GM21717 (cell line): ENCODE data around the gene FAM114A1.
"Not testable (repeated sequence)": the region's sequence is repeated elsewhere in the genome, so short reads cannot be mapped to it uniquely, and the experiment has no call there.

Experiments
- ATAC-seq: cut with Tn5 transposase; IDR thresholded peaks from one replicate; pipeline ENCODE4 v1.9.1; 2021; ENCODE audit warnings: mild to moderate bottlenecking, moderate library complexity; ENCODE audit not compliant: unreplicated experiment

FAM114A1 gene

DNA sequence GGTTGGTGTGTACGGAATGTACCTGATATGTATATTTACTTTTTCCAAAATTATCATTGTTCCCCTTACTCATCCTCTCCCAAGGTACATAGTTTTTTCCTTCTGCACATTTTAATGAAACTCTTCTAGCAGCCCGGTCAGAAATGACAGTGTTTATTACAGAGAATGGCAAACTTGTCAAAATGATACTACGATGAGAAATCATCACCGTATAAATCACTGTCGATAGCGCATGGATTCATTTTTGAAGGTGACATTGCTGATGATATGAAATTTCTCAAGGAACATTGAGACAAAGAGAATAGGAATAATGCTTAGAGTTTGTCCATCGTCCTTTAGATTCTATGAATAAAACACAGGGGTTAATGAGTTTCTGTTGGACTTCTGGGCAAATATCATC is 30.6 kb downstream of the FAM114A1 start:
- no peak for ATAC-seq

DNA sequence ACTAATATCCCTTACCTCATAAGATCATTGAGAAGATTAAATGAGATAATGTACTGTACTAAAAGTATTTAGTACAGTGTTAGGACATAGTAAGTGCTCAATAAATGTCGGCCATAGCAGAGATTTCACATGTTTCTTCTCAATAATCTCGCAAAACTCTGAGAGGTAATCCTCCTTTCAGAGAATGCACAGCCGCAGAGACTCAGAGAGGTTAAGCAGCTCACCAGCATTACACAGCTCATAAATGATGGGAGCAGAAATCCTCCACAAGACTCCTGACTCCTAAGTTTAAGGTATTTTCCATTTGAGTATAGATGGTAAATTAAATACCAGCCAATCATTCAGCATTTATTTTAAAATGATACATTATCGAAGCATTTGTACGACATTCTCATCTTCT is 34.6 kb downstream of the FAM114A1 start:
- ATAC-seq = no peak

DNA sequence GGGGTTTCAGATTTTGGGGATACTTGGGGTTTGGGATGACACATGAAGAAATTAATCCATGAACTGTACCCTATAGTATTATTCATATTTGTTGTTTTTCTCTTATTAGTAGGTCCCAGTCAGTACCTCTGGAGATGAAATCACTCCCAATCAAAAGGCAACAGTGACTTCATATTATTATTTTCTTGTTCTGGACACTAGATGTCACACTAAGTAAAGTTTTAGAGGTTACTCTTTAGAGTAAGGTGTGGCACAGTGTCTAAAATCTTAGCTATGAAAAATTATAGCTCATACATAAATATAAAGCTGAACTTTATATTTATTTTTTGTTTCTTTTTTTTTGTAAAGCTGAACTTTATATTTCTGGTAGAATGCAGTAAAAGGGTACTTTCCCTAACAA is 35.1 kb downstream of the FAM114A1 start:
- ATAC-seq = no peak

DNA sequence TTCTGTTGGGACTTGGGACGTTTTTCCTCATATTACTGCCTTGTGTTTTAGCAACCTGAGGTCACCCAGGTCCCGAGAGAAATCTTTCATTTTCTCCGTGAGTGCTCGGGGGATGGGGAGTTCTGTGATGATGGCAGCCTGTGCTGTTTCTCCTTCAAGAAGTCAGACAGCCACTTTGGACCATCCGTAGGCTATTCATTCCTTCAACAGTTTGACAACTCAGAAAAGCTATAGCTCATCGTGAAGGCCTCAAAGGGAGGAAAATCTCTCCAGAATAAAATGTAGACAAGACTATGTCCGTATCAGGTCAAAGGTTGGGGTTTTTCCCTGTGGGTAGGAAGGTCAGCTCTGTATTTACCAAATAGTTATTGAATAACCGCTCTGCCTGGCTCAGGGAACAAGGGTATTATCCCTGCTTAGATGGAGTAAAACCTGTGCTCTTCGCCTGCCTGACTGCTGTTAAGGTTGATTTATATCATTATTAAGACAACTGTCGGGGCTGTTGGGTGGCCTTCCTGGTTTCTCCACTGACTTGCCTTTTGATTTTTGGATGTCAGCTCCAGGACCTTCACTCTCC is 36.6 kb downstream of the FAM114A1 start:
- no peak for ATAC-seq

DNA sequence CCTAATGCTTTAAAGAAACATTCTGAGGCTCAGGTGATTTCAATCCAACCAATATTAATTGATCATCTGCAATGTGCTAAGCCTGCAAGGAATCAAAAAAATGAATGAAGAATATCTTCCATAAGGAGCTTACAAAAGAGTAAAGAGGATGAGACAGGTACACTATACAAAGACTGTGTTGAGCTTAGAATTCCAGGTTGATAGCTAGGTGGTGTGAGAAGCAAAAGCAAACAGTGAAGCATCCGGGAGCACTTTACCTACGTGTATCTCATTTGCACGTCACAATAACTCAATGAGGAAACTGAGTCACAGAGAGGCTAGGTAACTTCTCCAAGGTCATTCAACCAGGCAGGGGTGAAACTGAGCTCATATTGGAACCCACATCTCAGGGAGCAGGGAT is 37.1 kb downstream of the FAM114A1 start:
- ATAC-seq = no peak

DNA sequence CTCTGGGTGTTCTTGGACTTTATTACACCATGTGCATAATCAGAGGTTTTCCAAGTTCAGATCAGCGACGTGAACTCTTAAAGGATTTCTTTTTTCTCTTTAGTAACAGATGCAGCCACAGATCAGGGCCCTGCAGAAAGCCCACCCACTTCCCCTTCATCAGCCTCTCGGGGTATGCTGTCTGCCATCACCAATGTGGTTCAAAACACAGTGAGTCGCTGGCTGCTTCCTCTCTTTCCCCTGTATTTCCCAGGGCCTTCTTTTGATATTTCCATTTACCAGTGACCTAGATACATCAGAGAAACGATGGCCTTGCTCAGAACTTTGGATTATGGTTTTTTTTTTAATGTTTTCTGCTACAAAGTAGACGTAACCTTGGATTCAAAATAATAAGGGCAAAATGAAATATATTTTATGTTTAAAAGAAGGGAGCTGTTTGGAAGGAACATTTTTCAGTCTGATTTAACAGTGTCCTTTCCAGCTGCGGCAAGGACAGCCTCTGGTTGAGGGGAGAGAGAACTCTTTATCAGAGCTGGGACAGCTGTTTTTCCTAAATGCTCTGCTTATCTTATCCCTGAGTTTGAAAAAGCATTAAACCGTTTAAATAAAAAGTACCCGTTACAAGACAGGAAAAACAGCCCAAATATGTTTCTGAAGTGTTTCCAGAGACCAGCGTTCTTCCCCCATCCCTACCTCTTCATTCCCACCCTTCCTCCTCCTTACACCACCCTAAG is 38.2 kb downstream of the FAM114A1 start:
- no peak for ATAC-seq

DNA sequence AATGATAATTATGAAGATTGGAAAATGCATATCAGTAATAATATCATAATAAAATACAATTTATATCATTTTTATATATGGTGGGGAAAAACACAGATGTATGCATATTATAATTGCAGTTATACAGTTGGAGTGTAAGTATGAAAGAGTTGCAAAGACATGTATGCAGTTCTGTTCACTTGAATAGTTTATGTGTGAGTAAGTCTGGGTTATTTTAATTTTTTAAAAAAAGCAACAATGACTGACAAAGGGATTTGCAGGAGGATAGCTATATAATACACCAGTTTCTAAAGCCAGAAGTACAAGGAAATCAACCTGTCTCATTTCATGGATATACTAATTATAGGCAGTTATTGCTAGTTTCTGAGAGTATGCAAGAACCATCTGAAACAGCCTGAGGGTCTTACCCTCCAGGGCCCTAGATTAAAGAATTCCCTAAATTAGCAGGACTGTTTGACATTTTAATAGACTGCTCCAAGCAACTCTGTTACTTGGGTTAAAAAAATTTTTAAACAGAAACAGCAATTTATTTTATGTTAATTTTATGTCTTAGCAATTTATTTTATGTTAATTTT is 40.2 kb downstream of the FAM114A1 start:
- no peak for ATAC-seq

DNA sequence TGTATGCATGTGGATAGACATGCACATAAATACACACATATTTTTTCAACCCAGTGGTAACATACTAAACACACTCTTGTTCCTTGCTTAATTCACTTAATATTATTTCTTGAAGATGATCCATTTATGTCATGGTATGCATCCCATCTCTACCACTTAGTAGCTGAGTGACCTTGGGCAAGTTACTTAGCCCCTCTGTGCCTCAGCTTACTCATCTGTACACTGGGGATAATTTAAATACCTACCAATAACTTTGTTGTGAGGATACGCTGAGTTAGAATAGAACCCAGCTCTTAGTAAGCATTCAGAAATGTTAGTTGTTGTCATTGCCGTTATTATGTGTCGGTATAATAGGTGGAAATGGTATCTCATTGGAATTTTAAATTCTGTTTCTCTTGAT is 41.4 kb downstream of the FAM114A1 start:
- no peak for ATAC-seq

DNA sequence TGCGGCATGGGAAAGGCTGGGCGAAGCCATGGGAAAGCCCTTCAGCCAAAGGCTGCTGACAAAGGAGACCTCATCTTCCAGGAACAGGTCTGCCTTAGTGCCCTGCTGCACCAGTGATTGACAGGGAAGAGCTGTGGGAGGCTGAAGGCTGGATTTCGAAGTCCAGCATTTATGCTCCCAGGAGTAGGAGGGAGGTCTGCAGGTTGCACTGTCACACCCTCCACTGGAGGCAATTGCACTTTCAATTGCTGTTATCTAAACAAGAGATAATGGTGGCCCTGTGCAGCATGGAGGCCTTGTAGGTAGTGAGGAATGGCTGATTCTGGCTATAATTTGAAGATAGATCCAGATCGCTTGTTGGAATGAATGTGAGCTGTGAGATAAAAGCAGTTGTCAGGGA is 43.7 kb downstream of the FAM114A1 start:
- ATAC-seq = no peak

DNA sequence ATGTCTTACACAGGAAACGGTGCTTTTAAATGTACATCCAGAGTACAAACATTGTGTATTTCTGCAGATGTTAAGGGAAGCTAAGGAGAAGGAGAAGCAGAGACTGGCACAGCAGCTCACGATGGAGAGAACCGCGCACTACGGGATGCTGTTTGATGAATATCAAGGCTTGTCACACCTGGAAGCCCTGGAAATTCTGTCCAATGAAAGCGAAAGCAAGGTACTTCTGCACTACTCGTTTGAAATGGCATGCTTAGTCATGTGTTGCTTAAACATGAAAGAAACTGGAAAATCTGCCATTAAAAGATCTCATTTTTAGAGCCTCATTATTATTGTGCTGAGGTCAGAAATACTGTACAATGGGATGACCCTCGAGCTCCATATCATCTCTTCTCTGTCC is 47.2 kb downstream of the FAM114A1 start:
- ATAC-seq = no peak

DNA sequence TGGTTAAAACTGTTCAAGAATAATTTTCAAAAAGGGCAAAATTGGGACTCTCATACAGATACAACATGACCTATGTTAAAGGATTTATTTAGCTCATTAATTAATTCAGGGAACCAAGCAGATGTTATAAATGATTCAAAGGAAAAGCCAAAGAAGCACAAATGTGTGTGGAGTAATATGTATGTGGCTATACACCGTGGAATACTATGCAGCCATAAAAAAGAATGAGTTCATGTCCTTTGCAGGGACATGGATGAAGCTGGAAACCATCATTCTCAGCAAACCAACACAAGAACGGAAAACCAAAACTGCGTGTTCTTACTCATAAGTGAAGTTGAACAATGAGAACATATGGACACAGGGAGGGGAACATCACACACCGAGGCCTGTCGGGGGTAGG is 48.7 kb downstream of the FAM114A1 start:
- ATAC-seq = not testable (repeated sequence)

DNA sequence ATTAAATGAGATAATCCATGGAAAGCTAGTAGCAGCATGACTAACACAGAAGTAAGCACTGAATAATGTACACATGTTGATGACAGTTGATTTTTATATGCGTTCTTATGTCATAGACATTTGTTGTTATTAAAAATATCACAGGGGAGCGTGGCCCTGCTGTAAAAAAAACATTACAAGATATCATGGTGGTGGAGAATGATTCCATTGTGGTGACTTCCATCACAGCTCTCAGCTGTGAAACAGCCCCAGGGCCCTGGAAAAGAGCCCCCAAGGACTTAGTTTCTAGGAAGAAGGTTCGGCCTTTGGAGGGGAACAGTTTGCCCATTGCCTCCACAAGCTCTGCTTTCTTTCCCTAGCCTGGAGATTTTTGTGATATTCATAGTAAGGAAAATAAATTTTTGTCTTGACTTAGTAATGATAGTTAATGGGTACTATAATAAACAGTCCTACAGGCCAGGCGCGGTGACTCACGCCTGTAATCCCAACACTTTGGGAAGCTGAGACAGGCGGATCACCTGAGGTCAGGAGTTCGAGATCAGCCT is 49.9 kb downstream of the FAM114A1 start:
- ATAC-seq = no peak

DNA sequence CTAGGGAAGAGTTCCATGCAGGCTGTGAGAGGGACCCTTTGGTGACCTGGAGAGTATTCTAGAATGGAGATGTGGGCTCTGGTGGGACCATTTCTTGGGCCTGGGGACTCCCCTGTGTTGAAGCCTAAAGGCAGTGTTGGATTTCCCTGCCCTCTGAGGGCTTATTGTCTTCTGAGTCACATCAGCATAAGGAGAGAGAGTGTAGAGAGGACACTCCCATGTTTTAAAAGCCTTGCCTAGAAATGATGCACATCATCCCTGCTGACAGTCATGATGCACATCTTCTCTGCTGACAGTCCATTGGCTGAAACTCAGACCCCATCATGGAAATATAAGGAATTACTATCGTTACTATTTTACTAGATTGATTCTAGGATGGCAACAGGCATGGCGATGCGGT is 51.9 kb downstream of the FAM114A1 start:
- no peak for ATAC-seq

DNA sequence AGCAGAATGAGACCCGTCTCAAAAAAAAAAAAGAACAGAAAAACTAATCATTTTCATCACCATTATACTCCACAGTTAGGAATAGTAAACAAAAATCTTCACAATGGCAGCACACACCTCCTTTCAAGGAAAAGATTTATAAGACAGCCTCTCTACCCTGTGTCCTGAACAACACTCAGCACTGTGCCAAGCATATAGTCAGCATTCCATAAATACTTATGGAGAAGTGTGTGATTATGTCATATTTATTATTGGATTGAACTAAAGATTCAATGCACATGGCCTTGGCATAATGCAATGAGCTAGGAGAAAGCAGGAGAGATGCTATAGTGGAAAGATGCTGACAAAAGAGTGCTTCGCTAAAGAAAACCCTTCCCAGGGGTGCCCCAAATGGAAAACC is 52.6 kb downstream of the FAM114A1 start:
- no peak for ATAC-seq

DNA sequence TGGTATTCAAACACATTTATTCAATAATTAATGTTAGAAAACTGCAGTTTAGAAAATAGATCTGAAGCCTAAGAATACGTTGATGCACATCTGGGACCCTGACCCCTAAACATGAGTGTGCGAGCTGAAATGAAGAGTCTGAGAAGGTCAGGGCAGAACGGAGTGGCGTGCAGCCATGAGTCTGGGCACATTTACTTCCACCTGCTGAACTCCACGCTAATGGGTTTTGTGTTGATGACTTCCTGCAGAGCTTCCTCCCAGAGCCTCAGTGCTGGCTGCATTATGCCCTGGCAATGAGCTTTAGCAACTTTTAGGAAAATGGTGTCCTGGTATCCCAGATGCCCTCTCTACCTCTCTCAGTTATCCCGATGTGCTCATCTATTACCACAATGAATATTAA is 53.1 kb downstream of the FAM114A1 start:
- no peak for ATAC-seq

DNA sequence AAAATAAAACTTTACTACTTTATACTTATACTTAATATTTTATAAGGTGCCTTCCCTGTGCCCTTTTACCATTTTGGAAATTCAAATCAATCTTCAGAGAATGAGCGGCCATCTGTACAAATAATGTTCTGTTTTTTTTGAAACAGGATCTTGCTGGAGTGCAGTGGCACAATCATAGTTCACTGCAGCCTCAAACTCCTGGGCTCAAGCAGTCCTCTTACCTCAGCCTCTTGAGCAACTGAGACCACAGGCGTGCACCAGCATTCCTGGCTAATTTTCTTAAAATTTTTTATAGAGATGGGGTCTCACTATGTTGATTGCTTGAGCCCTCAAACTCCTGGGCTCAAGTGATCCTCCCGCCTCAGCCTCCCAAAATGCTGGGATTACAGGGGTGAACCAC is 53.5 kb downstream of the FAM114A1 start:
- no peak for ATAC-seq

DNA sequence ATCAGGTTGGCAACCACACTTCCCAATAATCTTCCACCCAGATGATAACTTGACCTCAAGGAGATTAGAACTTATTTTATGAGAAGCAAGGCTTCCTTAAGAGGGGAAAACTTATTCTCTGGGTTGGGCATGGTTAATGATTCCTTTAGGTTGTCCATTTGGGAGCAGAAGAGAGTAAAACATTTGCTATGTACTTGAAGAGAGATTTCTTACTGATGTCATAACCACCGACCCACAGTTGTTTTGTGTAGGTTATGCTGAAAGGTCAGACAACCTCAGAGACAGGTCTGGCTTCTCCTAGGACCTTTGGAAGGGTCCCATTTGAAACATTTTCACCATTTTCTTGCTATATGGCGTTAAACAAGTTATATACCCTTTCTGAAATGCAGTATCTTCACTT is 56.1 kb downstream of the FAM114A1 start:
- no peak for ATAC-seq

DNA sequence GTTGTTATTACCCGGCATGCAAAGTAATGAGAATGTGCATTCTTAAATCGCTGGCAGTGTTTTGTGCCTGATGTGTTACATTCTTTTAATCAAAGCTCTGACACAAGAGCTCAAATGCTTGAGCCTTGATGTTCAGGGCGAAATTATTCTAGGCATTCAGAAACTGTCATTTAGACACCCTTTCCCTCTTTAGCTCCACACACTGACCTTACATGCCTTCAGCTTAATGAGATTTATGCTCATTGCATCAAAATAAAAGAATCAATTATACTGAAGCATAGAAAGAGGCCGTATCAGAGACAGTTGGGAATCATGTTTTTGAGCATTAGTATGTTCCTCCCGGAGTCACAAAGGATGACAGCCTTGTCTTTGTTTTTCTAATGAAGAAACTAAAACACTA is 56.7 kb downstream of the FAM114A1 start:
- ATAC-seq = no peak

DNA sequence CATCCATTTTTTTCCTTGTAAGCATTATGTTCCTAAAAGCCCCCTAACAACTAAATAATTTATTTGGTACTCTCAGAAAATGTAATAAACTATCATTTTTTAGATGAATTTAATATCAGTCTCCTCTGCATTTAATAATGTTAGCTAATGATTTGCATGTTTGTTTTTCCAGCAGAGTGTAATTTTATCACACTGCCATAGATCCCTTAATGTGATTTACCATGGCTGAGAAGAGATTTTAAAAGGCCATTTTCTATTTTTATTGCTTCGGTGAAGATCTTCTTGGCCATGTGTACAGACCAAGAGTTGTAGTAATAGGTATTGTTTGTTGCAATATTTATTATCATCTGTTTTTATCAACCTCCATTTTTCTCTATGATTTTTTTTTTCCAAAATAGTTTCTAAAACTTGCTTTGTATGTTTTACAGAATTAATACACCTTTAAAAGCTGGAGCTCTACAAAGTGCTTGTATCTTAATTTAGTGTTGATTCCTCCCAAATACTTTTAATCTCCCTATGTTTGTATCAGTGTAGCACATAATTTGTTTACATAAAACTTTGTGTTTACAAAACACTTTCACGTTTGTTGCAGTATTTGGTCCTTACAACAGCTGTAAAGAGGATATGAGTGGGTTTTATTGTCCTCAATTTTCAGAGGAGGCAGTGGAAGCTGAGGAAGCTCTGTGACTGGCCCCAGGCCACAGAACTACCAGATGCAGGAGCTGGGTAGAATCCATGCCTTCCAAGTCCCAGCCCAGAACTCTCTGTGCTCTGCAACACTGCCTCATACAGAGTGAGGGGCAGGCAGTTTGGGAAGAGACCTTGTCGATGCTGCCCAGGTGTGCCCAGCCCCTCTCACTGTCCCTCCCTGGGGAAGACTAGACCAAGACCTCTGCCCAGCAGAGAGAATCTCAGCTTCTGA is 58.1 kb downstream of the FAM114A1 start:
- ATAC-seq = no peak

DNA sequence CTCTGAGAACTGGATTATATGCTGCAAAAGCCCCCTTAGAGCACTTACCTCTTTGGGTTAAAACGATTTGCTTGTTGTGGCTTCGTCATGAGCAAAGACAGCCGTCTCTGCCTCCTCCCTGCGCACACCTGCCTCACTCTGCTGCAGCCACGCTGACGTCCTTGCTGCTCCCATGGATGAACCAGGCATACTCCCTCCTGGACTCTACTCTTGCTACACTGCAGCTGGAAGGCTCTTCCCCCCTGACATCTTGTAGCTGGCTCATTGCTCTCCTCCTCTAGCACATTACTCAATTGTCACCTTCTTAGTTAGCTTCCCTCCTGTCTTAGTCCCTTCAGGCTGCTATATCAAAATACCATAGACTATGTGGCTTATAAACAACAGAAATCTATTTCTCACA is 59.3 kb downstream of the FAM114A1 start:
- ATAC-seq = no peak

DNA sequence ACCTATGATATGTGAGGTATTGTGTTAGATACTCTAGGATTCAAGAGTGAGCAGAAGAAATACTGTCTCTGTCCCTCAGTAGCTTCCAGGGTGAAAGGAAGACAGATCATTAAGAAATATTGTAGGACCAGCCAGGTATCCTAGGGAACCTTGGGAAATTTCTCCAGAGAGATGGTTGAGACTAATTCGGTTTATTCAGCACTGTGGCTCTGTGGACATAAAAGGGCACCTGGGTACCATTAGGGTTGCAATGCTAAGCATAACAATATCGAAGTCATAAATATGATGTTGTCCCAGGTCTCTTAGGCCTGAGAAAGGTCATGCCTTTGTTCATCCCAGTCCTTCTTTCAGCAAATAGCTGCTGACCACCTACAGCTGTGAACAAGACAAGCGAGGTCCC is 61.0 kb downstream of the FAM114A1 start:
- ATAC-seq = no peak
